ENCODE measurements around the gene UPK3BL1.
"Not testable (repeated sequence)": the region's sequence is repeated elsewhere in the genome, so short reads cannot be mapped to it uniquely, and the experiment has no call there.

DNA sequence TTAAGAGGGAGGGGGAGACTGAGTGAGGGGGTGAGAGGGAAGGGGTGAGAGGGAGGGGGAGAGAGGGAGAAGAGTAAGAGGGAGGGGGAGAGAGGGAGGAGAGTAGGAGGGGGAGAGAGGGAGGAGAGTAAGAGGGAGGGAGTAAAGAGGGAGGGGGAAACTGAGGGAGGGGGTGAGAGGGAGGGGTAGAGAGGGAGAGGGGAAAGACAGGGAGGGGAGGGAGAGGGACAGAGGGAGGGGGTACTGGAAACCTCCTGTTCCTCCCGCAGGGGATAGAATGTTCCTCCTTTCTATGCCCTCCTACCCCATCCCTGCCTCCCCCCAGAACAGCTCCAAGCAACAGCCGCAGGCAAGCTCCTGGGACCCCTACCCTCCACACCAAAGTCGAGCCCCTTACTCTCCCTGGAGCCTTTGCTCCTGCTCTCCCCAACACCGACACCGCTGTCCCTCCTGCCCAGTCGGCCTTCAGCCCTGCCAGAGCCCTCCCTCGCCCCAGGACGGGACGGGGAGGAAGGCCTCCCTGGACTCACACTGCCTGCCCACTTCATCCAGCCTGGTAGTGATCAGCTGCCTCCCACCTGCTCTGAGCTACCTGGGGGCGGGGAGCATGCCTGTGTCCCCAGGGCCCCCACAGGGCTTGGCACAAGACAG lies 30.8 kb downstream of the UPK3BL1 start:
- not testable (repeated sequence) for TF ChIP-seq POLR2A (IDR thresholded peaks at IDR 0.05; ENCODE audit: low read length); GATA1 (IDR thresholded peaks at IDR 0.05; ENCODE audit: low read depth, low read length)

All from erythroblast (primary cell).